ENCODE measurements around the gene SYT12. TPM values are rescaled to one million over a fixed set of nuclear protein-coding genes. Genes with fewer than 3 reads are reported as not detected.

SYT12 gene
- total RNA-seq, 1 experiment from 2014 or later, result 4.6 TPM

DNA sequence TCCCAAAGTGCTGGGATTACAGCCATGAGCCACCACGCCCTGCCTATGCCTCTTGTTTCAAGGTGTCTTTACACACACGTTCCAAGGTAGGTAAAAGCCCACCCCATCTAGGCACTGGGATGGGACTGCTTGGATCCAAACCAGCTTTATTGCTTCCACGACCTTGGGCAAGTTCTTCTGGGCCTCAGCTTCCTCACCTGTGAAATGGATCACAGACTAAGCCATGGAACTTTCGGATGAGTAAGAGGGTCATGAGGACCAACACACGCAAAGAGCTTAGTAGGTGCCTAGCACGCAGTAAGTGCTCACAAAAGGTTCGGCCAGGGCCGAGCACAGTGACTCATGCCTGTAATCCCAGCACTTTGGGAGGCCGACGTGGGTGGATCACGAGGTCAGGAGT lies 49.4 kb downstream of the SYT12 start (continued):
- TF ChIP-seq, protein P1, sequence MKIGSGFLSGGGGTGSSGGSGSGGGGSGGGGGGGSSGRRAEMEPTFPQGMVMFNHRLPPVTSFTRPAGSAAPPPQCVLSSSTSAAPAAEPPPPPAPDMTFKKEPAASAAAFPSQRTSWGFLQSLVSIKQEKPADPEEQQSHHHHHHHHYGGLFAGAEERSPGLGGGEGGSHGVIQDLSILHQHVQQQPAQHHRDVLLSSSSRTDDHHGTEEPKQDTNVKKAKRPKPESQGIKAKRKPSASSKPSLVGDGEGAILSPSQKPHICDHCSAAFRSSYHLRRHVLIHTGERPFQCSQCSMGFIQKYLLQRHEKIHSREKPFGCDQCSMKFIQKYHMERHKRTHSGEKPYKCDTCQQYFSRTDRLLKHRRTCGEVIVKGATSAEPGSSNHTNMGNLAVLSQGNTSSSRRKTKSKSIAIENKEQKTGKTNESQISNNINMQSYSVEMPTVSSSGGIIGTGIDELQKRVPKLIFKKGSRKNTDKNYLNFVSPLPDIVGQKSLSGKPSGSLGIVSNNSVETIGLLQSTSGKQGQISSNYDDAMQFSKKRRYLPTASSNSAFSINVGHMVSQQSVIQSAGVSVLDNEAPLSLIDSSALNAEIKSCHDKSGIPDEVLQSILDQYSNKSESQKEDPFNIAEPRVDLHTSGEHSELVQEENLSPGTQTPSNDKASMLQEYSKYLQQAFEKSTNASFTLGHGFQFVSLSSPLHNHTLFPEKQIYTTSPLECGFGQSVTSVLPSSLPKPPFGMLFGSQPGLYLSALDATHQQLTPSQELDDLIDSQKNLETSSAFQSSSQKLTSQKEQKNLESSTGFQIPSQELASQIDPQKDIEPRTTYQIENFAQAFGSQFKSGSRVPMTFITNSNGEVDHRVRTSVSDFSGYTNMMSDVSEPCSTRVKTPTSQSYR (CRISPR knock-in tag; IDR thresholded peaks at IDR 0.05), result no peak
- TF ChIP-seq IRF2 (CRISPR knock-in tag; IDR thresholded peaks at IDR 0.05; ENCODE audit: borderline replicate concordance, low read depth) (no peak), NFYB (CRISPR knock-in tag; conservative IDR thresholded peaks at IDR 0.05; ENCODE audit: low read depth) (no peak)

DNA sequence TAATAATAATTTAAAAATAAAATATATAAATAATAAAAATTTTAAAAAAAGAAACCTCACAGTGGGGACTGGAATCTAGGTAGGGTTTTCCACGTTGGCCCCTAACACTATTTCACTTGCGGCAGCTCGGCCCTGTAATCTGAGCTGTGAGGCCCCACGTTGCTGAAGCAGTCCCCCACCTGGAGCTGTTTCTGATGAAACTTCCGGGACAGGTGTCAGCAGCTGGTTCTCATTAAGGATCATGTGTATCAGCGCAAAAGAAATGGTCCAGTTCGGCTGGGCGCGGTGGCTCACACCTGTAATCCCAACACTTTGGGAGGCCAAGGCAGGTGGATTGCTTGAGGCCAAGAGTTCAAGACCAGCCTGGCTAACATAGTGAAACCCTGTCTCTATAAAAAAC lies 51.0 kb downstream of the SYT12 start:
- peak; percentile 46 for DNase-seq (ENCODE audit: low spot score)
- Mint-ChIP-seq H3K27ac (0 out of 2 replicates have a peak overlapping the region, but pooled peaks have one; percentile 5), H3K4me3 (no peak overlapping the region), H3K36me3 (no peaks in the 10 kb centered on the region), H3K9me3 (no peaks in the 10 kb centered on the region), H3K27me3 (ENCODE audit: low read depth) (no peaks in the 10 kb centered on the region; the same call in 1 of the 2 replicates), H3K4me1 (peaks cover 15% of the 10 kb centered on the region)
- TF ChIP-seq, protein P2, sequence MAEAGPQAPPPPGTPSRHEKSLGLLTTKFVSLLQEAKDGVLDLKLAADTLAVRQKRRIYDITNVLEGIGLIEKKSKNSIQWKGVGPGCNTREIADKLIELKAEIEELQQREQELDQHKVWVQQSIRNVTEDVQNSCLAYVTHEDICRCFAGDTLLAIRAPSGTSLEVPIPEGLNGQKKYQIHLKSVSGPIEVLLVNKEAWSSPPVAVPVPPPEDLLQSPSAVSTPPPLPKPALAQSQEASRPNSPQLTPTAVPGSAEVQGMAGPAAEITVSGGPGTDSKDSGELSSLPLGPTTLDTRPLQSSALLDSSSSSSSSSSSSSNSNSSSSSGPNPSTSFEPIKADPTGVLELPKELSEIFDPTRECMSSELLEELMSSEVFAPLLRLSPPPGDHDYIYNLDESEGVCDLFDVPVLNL (CRISPR knock-in tag; IDR thresholded peaks at IDR 0.05; ENCODE audit: borderline replicate concordance, low read depth), result no peak
- TF ChIP-seq GABPB1 (CRISPR knock-in tag; IDR thresholded peaks at IDR 0.05), result peak; percentile 87
- TF ChIP-seq NFE2L1 (CRISPR knock-in tag; IDR thresholded peaks at IDR 0.05), result no peak
- TF ChIP-seq HMGA2 (CRISPR knock-in tag; IDR thresholded peaks at IDR 0.05), result peak; percentile 67; the same call in 1 of the 2 replicates
- POLR2A ChIA-PET, result interaction anchor here (0.8 kb wide), 1 partner anchor 115 kb away, joined by 3 read pairs; the partner anchor contains the start of gene PC
- no peak for ATAC-seq
- CTCF ChIA-PET, result interaction anchor here (1.1 to 7.8 kb wide), 9 partner anchors 8 to 327 kb away, joined by 3 to 82 read pairs (median 5); partner anchors contain the start of genes KDM2A, PPP1CA and RHOD

DNA sequence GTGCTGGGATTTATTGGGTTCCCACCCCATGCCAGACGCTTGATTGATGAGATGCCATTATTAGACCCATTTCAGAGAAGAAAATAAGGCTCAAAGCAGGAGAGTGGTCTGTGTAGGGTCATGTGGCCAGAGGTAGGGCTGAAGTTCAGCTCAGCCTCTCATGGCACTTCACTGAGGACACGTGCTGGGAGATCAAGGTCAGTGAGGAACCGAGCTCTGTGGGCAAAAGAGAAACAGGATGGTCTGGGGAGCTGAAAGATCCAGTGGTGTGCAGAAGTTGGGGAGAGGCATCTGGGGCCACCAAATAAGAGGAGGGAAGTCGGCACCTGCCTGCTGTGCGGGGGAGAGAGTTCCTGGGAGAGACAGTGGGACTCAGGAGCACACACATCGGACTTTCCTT lies 53.3 kb downstream of the SYT12 start:
- Mint-ChIP-seq H3K36me3 (no peaks in the 10 kb centered on the region), H3K27me3 (ENCODE audit: low read depth) (no peaks in the 10 kb centered on the region; the same call in 1 of the 2 replicates), H3K27ac (peak overlapping the region; percentile 84), H3K9me3 (no peaks in the 10 kb centered on the region), H3K4me1 (peaks cover 19% of the 10 kb centered on the region), H3K4me3 (no peak overlapping the region)
- ATAC-seq (no peak), DNase-seq (ENCODE audit: low spot score) (no peak)
- ChIA-PET CTCF (interaction anchor here (0.6 to 1.0 kb wide), 3 partner anchors 19 to 159 kb away, joined by 3 to 4 read pairs (median 4); no protein-coding TSS in a partner anchor), POLR2A (interaction anchor here (0.6 kb wide), 1 partner anchor 8 kb away, joined by 5 read pairs; no protein-coding TSS in a partner anchor)
- TF ChIP-seq, protein P3, sequence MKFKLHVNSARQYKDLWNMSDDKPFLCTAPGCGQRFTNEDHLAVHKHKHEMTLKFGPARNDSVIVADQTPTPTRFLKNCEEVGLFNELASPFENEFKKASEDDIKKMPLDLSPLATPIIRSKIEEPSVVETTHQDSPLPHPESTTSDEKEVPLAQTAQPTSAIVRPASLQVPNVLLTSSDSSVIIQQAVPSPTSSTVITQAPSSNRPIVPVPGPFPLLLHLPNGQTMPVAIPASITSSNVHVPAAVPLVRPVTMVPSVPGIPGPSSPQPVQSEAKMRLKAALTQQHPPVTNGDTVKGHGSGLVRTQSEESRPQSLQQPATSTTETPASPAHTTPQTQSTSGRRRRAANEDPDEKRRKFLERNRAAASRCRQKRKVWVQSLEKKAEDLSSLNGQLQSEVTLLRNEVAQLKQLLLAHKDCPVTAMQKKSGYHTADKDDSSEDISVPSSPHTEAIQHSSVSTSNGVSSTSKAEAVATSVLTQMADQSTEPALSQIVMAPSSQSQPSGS (CRISPR knock-in tag; IDR thresholded peaks at IDR 0.05; ENCODE audit: borderline replicate concordance, low read depth), result no peak
- TF ChIP-seq ZNF121 (CRISPR knock-in tag; IDR thresholded peaks at IDR 0.05) (no peak), SMAD3 (CRISPR knock-in tag; IDR thresholded peaks at IDR 0.05; ENCODE audit: borderline replicate concordance) (no peak), ZNF263 (CRISPR knock-in tag; IDR thresholded peaks at IDR 0.05; ENCODE audit: low read depth) (no peak), EMX1 (CRISPR knock-in tag; IDR thresholded peaks at IDR 0.05) (no peak), MXD4 (CRISPR knock-in tag; IDR thresholded peaks at IDR 0.05; ENCODE audit: borderline replicate concordance) (no peak), GABPB1 (CRISPR knock-in tag; IDR thresholded peaks at IDR 0.05) (no peak), CREM (CRISPR knock-in tag; IDR thresholded peaks at IDR 0.05) (no peak)
- TF ChIP-seq, protein P4, sequence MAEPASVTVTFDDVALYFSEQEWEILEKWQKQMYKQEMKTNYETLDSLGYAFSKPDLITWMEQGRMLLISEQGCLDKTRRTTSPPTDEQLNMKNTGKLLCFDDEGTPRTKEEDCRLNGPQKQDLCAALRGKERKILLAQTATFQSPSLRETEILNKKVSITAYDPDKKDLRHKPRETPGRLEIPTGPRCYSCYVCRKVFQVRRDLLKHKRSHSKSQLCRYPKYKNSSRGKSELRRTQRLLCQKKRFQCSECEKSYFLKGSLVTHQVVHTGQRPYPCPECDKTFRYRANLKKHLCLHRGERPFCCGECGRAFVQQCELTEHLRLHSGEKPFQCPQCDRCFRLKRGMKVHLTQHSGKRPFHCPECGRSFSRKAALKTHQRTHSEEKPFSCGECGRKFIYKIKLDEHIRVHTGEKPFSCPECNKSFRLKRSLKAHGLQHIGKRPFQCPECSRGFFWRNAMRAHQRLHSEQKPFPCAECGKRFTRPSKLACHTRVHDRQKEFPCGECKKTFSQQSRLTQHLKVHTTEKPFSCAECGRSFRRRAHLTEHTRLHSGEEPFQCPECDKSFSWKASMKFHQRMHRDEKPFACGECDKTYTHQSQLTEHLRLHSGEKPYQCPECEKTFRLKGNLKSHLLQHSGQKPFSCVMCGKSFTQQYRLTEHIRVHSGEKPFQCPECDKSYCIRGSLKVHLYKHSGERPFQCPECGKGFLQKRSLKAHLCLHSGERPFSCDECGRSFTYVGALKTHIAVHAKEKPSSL (CRISPR knock-in tag; conservative IDR thresholded peaks at IDR 0.05), result no peak
- TF ChIP-seq, protein P5, sequence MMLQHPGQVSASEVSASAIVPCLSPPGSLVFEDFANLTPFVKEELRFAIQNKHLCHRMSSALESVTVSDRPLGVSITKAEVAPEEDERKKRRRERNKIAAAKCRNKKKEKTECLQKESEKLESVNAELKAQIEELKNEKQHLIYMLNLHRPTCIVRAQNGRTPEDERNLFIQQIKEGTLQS (CRISPR knock-in tag; conservative IDR thresholded peaks at IDR 0.05), result no peak
- TF ChIP-seq, protein P6, sequence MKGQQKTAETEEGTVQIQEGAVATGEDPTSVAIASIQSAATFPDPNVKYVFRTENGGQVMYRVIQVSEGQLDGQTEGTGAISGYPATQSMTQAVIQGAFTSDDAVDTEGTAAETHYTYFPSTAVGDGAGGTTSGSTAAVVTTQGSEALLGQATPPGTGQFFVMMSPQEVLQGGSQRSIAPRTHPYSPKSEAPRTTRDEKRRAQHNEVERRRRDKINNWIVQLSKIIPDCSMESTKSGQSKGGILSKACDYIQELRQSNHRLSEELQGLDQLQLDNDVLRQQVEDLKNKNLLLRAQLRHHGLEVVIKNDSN (CRISPR knock-in tag; IDR thresholded peaks at IDR 0.05), result no peak
- TF ChIP-seq, protein P7, sequence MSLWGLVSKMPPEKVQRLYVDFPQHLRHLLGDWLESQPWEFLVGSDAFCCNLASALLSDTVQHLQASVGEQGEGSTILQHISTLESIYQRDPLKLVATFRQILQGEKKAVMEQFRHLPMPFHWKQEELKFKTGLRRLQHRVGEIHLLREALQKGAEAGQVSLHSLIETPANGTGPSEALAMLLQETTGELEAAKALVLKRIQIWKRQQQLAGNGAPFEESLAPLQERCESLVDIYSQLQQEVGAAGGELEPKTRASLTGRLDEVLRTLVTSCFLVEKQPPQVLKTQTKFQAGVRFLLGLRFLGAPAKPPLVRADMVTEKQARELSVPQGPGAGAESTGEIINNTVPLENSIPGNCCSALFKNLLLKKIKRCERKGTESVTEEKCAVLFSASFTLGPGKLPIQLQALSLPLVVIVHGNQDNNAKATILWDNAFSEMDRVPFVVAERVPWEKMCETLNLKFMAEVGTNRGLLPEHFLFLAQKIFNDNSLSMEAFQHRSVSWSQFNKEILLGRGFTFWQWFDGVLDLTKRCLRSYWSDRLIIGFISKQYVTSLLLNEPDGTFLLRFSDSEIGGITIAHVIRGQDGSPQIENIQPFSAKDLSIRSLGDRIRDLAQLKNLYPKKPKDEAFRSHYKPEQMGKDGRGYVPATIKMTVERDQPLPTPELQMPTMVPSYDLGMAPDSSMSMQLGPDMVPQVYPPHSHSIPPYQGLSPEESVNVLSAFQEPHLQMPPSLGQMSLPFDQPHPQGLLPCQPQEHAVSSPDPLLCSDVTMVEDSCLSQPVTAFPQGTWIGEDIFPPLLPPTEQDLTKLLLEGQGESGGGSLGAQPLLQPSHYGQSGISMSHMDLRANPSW (CRISPR knock-in tag; conservative IDR thresholded peaks at IDR 0.05; ENCODE audit: low read depth), result no peak
- TF ChIP-seq, protein P8, sequence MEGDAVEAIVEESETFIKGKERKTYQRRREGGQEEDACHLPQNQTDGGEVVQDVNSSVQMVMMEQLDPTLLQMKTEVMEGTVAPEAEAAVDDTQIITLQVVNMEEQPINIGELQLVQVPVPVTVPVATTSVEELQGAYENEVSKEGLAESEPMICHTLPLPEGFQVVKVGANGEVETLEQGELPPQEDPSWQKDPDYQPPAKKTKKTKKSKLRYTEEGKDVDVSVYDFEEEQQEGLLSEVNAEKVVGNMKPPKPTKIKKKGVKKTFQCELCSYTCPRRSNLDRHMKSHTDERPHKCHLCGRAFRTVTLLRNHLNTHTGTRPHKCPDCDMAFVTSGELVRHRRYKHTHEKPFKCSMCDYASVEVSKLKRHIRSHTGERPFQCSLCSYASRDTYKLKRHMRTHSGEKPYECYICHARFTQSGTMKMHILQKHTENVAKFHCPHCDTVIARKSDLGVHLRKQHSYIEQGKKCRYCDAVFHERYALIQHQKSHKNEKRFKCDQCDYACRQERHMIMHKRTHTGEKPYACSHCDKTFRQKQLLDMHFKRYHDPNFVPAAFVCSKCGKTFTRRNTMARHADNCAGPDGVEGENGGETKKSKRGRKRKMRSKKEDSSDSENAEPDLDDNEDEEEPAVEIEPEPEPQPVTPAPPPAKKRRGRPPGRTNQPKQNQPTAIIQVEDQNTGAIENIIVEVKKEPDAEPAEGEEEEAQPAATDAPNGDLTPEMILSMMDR (IDR thresholded peaks at IDR 0.05), result no peak

All from WTC11 (cell line).